Measurements from ENCODE around the gene HGF.
A peak's percentile ranks its signal among the peaks of the same experiment; 100 is the strongest.
"Not testable (repeated sequence)": the region's sequence is repeated elsewhere in the genome, so short reads cannot be mapped to it uniquely, and the experiment has no call there.

HGF gene

GRCh38 chr7:81761821-81762220, 8.0 kb downstream of the HGF start:
- no peak for TF ChIP-seq POLR2A (IDR thresholded peaks at IDR 0.05; ENCODE audit: low read depth, low read length)
- DNase-seq (ENCODE audit: insufficient read length, low spot score) (no peak), FAIRE-seq (no peak)

- FAIRE-seq (no peak), DNase-seq (ENCODE audit: insufficient read length, low spot score) (no peak)
- TF ChIP-seq POLR2A (IDR thresholded peaks at IDR 0.05; ENCODE audit: low read depth, low read length) = no peak
Observed at GRCh38 chr7:81761031-81761430, 8.8 kb downstream of the HGF start.

- no peak for FAIRE-seq
- no peak for DNase-seq (ENCODE audit: insufficient read length, low spot score)
- TF ChIP-seq POLR2A (IDR thresholded peaks at IDR 0.05; ENCODE audit: low read depth, low read length) = no peak
Observed at GRCh38 chr7:81754918-81755696, 14.7 kb downstream of the HGF start.

- FAIRE-seq (no peak), DNase-seq (ENCODE audit: insufficient read length, low spot score) (no peak)
- TF ChIP-seq POLR2A (IDR thresholded peaks at IDR 0.05; ENCODE audit: low read depth, low read length) = no peak
Observed at GRCh38 chr7:81753392-81753791, 16.5 kb downstream of the HGF start.

- DNase-seq (ENCODE audit: insufficient read length, low spot score) = no peak
- FAIRE-seq = no peak
- TF ChIP-seq POLR2A (IDR thresholded peaks at IDR 0.05; ENCODE audit: low read depth, low read length) = no peak
Observed at GRCh38 chr7:81752318-81752714, 17.5 kb downstream of the HGF start.

- TF ChIP-seq POLR2A (IDR thresholded peaks at IDR 0.05; ENCODE audit: low read depth, low read length) = no peak
- no peak for FAIRE-seq
- DNase-seq (ENCODE audit: insufficient read length, low spot score) = no peak
Observed at GRCh38 chr7:81751619-81752317, 18.1 kb downstream of the HGF start.

GRCh38 chr7:81745637-81746036, 24.2 kb downstream of the HGF start:
- DNase-seq (ENCODE audit: insufficient read length, low spot score) (no peak), FAIRE-seq (no peak)
- no peak for TF ChIP-seq POLR2A (IDR thresholded peaks at IDR 0.05; ENCODE audit: low read depth, low read length)

GRCh38 chr7:81744389-81744788, 25.5 kb downstream of the HGF start:
- TF ChIP-seq POLR2A (IDR thresholded peaks at IDR 0.05; ENCODE audit: low read depth, low read length) = no peak
- DNase-seq (ENCODE audit: insufficient read length, low spot score) (no peak), FAIRE-seq (no peak)

- no peak for TF ChIP-seq POLR2A (IDR thresholded peaks at IDR 0.05; ENCODE audit: low read depth, low read length)
- DNase-seq (ENCODE audit: insufficient read length, low spot score) (no peak), FAIRE-seq (no peak)
Observed at GRCh38 chr7:81743665-81744064, 26.2 kb downstream of the HGF start.

GRCh38 chr7:81743201-81743600, 26.6 kb downstream of the HGF start:
- no peak for FAIRE-seq
- DNase-seq (ENCODE audit: insufficient read length, low spot score) = no peak
- TF ChIP-seq POLR2A (IDR thresholded peaks at IDR 0.05; ENCODE audit: low read depth, low read length) = no peak

- DNase-seq (ENCODE audit: insufficient read length, low spot score) = no peak
- FAIRE-seq = no peak
- TF ChIP-seq POLR2A (IDR thresholded peaks at IDR 0.05; ENCODE audit: low read depth, low read length) = no peak
Observed at GRCh38 chr7:81740403-81740802, 29.4 kb downstream of the HGF start.

GRCh38 chr7:81736091-81736490, 33.8 kb downstream of the HGF start:
- TF ChIP-seq POLR2A (IDR thresholded peaks at IDR 0.05; ENCODE audit: low read depth, low read length) = no peak
- no peak for DNase-seq (ENCODE audit: insufficient read length, low spot score)
- FAIRE-seq = no peak

- FAIRE-seq (peak; percentile 75), DNase-seq (ENCODE audit: insufficient read length, low spot score) (peak; percentile 3)
- TF ChIP-seq POLR2A (IDR thresholded peaks at IDR 0.05; ENCODE audit: low read depth, low read length) = no peak
Observed at GRCh38 chr7:81725812-81726127, 44.1 kb downstream of the HGF start.

- DNase-seq (ENCODE audit: insufficient read length, low spot score) (no peak), FAIRE-seq (no peak)
- no peak for TF ChIP-seq POLR2A (IDR thresholded peaks at IDR 0.05; ENCODE audit: low read depth, low read length)
Observed at GRCh38 chr7:81725003-81725811, 44.6 kb downstream of the HGF start.

- FAIRE-seq; DNase-seq (ENCODE audit: insufficient read length, low spot score): not testable (repeated sequence)
Observed at GRCh38 chr7:81722250-81722649, 47.6 kb downstream of the HGF start.

Measured in H54 (cell line).